ENCODE measurements around the gene CLIP4. TPM values are rescaled to one million over a fixed set of nuclear protein-coding genes. Genes with fewer than 3 reads are reported as not detected.

Gene CLIP4
- total and polyA plus RNA-seq, 2 of the 4 experiments (the other 2 are of a cell fraction), result 29.7 to 66.3 TPM

GRCh38 chr2:29113891-29114321 is 1.3 kb upstream of the CLIP4 start:
- no peaks in the 10 kb centered on the region for H3K9me3 ChIP-seq (ENCODE audit: control insufficient read depth, insufficient read depth, low read length)
- no peak overlapping the region for H3K9ac ChIP-seq (ENCODE audit: low read depth, low read length)
- H4K5ac ChIP-seq (ENCODE audit: low read depth, low read length), result no peak overlapping the region; the same call in 1 of the 2 replicates
- peaks cover 11% of the 10 kb centered on the region; the same call in 1 of the 2 replicates for H3K9me1 ChIP-seq (ENCODE audit: insufficient read depth, low read length)
- H4K8ac ChIP-seq (ENCODE audit: low read depth in 2 of 2, low read length in 2 of 2), result peak overlapping the region in 1 of 2 experiments; percentile 81; a peak in 2 of 4 replicates
- dilution Hi-C loops (cut with HindIII; ENCODE audit: low sequenced_read_pairs, unreplicated experiment), result no loop called here
- H2AK9ac ChIP-seq (replicated peaks; ENCODE audit: low read depth, low read length, poor library complexity), result peak overlapping the region; percentile 58
- in situ Hi-C loops (cut with MboI; ENCODE audit: low sequenced_read_pairs), result no loop called here
- H3K27ac ChIP-seq (ENCODE audit: insufficient read depth, low read length), result no peak overlapping the region
- H3K4ac ChIP-seq (ENCODE audit: low read depth, low read length), result peak overlapping the region; percentile 84
- peak overlapping the region; percentile 58 for H3K23ac ChIP-seq (ENCODE audit: low read depth, low read length)
- peak overlapping the region; percentile 49 for H2BK5ac ChIP-seq (ENCODE audit: low read depth, low read length, poor library complexity, severe bottlenecking)
- intact Hi-C loops (cut with micrococcal nuclease), result loop anchor here (5.0 kb wide), 1 partner anchor 132 kb away; the partner anchor contains the start of gene TOGARAM2
- H3K27me3 ChIP-seq (ENCODE audit: control insufficient read depth, insufficient read depth, low read length), result no peaks in the 10 kb centered on the region
- WGBS, 2 experiments (ENCODE audit: extremely low coverage in 2 of 2, insufficient read length in 1 of 2), result 43% methylated on average over 1 of the region's 4 CpGs; no CpG with 5 or more reads in 1 of the 2 experiments
- peaks cover 32% of the 10 kb centered on the region for H3K4me1 ChIP-seq (ENCODE audit: control insufficient read depth, insufficient read depth, low read length)
- ChIA-PET POLR2A (ENCODE audit: unreplicated experiment) (no interaction called here), CTCF (no interaction called here)
- H2AK5ac ChIP-seq (ENCODE audit: low read depth, low read length), result peak overlapping the region; percentile 94; the same call in 1 of the 2 replicates
- no TSS peak for BruUV-seq (replicated peaks)
- peak overlapping the region; percentile 4; the same call in 1 of the 2 replicates for H3K4me2 ChIP-seq (ENCODE audit: low read depth, low read length)
- H3K79me1 ChIP-seq (ENCODE audit: low read depth in 1 of 2, low read length in 2 of 2), result peaks cover 3 to 31% of the 10 kb centered on the region in 2 experiments; a peak in 2 of 4 replicates
- H2BK120ac ChIP-seq (ENCODE audit: low read depth, low read length), result peak overlapping the region; percentile 90
- peak overlapping the region; percentile 52 for H2AFZ ChIP-seq (replicated peaks; ENCODE audit: low read length, poor library complexity)
- peak overlapping the region; percentile 31; the same call in 1 of the 2 replicates for H3K18ac ChIP-seq (ENCODE audit: low read depth, low read length)
- H4K20me1 ChIP-seq (ENCODE audit: insufficient read depth, low read length), result no peaks in the 10 kb centered on the region
- peak; percentile 73 for DNase-seq
- no peak for ATAC-seq (ENCODE audit: low read depth)
- peak overlapping the region; percentile 92; the same call in 1 of the 2 replicates for H4K91ac ChIP-seq (ENCODE audit: insufficient read depth, low read depth, low read length)
- no peak overlapping the region for H3K4me3 ChIP-seq (ENCODE audit: insufficient read depth, low read depth, low read length)
- peak overlapping the region; percentile 20; the same call in 1 of the 2 replicates for H3K56ac ChIP-seq (ENCODE audit: extremely low read depth, insufficient read depth, low read length)
- peak overlapping the region; percentile 84 for H2BK20ac ChIP-seq (ENCODE audit: low read depth, low read length)
- peak overlapping the region; percentile 92; the same call in 2 of the 3 replicates for H2BK15ac ChIP-seq (ENCODE audit: low read depth, low read length)
- H3K14ac ChIP-seq (replicated peaks; ENCODE audit: low read depth, low read length), result peak overlapping the region; percentile 70
- H3K36me3 ChIP-seq (ENCODE audit: control insufficient read depth, insufficient read depth, low read length), result no peaks in the 10 kb centered on the region
- TF ChIP-seq CHD1 (IDR thresholded peaks at IDR 0.05; ENCODE audit: low read depth, low read length), result no peak
- TF ChIP-seq USF2 (IDR thresholded peaks at IDR 0.05; ENCODE audit: low read depth, low read length), result no peak
- TF ChIP-seq NFE2L2 (IDR thresholded peaks at IDR 0.05; ENCODE audit: low read depth, low read length), result no peak
- no peak for TF ChIP-seq CTCF (conservative IDR thresholded peaks at IDR 0.05; ENCODE audit: low read depth, low read length)
- TF ChIP-seq BHLHE40 (IDR thresholded peaks at IDR 0.05; ENCODE audit: low read depth, low read length), result peak; percentile 26; the same call in 1 of the 2 replicates
- TF ChIP-seq MAZ (IDR thresholded peaks at IDR 0.05; ENCODE audit: borderline replicate concordance, low read depth, low read length), result no peak
- TF ChIP-seq POLR2A (IDR thresholded peaks at IDR 0.05; ENCODE audit: low read depth, low read length), result no peak; the same call in none of the 2 replicates
- no peak for TF ChIP-seq RFX5 (IDR thresholded peaks at IDR 0.05; ENCODE audit: low read depth, low read length)
- peak; percentile 63 for TF ChIP-seq MAFK (IDR thresholded peaks at IDR 0.05; ENCODE audit: low read depth, low read length)
- no peak for TF ChIP-seq SMC3 (IDR thresholded peaks at IDR 0.05; ENCODE audit: low read depth, low read length)
- TF ChIP-seq RCOR1 (IDR thresholded peaks at IDR 0.05; ENCODE audit: insufficient replicate concordance, low read length), result no peak
- no peak for TF ChIP-seq RAD21 (IDR thresholded peaks at IDR 0.05; ENCODE audit: low read length)
- TF ChIP-seq MXI1 (IDR thresholded peaks at IDR 0.05; ENCODE audit: borderline replicate concordance, low read depth, low read length), result no peak
- TF ChIP-seq CEBPB (IDR thresholded peaks at IDR 0.05; ENCODE audit: low read depth, low read length), result no peak; the same call in 1 of the 2 replicates
- no peak for TF ChIP-seq FOS (IDR thresholded peaks at IDR 0.05; ENCODE audit: low read depth, low read length)
